ENCODE measurements around the gene EHMT2.
"Not testable (repeated sequence)": the region's sequence is repeated elsewhere in the genome, so short reads cannot be mapped to it uniquely, and the experiment has no call there.

EHMT2 gene

GRCh38 chr6:31887173-31888007, 10.1 kb downstream of the EHMT2 start:
- no peak for DNase-seq

DNA sequence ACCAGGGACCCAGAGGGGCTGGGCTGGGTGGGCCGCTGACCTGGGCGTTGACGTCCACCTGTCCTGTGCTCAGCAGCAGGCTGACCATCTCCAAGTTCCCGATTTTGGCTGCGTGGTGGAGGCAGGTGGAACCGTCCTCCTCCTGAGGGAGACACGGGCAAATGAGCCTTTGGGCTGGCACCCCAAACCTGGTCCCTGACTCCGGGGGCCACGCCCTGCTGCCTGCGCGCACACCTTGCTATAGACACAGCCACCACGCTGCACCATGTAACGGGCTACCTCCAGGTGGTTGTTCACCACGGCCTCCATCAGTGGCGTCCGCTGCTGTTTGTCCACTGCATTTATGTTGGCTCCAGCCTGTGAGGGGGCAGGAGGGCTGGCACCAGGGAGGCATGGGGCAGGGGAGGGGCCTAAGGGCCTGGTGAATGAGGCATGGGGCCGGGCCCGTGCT, 10.9 kb downstream of the EHMT2 start:
- no peak for DNase-seq

DNA sequence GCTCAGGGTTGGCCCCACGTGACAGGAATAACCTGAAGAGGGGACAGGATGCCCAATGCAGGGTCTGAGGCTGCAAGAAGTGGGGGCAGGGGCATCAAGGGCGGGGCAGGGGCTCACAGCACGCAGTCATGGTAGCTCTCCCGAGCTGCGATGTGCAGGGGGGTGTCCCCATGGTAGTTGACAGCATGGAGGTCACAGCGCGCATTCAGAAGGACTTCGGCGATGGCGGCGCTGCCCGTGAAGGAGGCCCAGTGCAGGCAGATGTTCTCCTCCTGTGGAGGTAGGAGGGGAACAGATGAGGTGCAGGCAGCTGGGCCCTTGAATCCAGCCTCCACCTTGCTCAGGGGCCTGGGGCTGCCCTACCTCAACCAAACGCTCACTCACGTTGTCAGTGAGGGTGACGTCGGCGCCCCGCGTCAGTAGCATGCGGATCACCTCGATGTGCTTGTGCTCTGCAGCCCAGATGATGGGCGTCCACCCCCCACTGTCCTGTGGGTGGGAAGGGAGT, 12.9 kb downstream of the EHMT2 start:
- no peak for DNase-seq

DNA sequence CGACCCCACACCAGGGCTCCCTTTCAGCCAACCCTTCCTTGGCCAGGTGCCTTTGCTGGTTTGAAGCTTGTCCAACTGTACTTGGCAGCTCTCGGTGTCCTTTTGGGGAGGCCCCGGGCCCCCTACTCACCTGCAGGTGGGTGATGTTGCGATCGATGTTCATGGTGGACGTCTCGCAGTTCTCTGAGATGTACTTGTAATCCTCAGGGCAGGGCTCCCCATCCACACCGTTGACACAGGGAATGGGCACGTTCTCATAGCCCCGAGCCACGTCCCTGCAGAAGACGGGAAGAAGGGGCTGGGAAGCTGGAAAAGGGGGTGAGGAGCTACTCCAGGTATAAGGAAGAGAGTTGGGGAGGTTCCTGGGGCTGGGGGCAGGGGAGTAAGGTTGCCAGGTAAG, 13.8 kb downstream of the EHMT2 start:
- DNase-seq: no peak

DNA sequence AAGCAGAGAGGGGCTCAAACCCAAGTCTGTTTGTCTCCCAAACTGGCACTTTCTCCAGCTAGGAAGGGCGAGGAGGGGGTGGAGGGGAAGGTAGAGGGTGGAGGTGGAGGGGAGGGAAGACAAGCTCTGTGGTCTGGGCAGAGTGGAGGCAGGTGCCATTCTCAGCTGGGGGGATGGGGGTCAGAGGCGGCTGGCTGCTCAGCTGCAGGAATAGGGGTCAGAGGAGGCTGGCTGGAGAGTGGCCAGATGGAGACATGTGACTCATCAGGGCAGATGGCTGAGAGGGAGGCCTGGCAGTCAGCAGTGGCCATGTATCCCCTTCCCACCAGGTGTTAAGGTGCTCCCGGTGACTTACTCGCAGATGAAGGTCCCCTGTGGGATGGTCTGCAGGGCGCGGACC, 15.2 kb downstream of the EHMT2 start:
- DNase-seq: no peak

DNA sequence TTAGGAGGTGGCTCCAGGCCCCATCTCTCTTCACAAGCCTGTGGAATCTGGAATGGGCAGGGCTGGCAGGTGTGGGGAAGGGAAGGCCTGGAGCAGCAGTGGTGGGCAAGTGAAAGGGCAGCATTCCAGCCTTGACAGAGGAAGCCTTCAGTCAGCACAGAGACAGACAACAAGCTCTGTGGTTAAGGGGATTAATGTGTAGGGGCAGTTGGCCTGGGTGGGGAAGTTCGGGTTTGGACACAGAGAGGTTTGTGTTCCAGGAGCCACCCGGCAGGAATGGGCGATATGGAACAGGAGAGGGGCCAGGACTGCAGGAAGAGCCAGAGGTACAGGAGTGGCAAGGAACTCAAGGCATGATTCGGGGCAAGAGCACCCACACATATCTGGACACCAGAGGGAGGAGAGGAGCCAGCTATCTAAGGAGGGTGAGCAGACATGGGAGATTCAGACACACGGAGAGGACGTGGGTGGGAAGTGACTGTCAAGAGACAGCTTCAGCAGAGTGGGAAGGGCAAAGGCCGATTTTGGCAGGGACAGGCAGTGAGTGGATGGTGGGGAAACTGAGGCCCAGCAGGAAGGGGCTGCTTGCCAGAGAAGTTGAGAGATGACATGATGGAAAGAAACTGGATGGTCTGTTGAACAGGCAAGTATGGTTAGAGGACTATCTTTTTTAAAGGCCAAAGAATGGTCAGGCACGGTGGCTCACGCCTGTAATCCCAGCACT, 16.2 kb downstream of the EHMT2 start:
- no peak for DNase-seq

- no peak for DNase-seq
Observed at GRCh38 chr6:31880616-31881015, 16.9 kb downstream of the EHMT2 start.

- DNase-seq: no peak
Observed at GRCh38 chr6:31879901-31880300, 17.6 kb downstream of the EHMT2 start.

GRCh38 chr6:31879143-31879542, 18.4 kb downstream of the EHMT2 start:
- DNase-seq: no peak

DNA sequence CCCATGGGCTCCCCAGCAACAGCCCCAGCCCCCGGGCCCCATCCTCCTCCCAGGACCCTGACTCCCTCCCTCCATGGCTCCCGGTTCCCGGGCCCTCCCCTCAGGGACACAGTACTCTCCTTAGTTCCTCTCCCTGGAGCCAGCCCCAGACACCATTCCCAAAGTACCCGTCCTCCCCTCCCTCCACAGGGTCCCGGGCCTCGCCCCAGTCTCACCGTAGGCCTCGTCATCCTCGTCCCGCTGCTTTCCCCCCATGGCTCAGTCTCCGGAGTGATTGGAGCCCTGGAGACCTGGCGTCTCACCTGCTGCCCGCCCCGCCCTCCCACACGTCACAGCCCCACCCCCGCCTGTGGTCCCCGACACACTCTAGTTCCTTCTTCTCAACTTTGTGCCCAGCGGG, 18.8 kb downstream of the EHMT2 start, which contains the start of gene SLC44A4:
Gene SLC44A4, minus strand, starts transcription at position 272 of the 400 bp plus-strand sequence. Its CDS starts 17 bp downstream, at position 255.
- no peak for DNase-seq

DNA sequence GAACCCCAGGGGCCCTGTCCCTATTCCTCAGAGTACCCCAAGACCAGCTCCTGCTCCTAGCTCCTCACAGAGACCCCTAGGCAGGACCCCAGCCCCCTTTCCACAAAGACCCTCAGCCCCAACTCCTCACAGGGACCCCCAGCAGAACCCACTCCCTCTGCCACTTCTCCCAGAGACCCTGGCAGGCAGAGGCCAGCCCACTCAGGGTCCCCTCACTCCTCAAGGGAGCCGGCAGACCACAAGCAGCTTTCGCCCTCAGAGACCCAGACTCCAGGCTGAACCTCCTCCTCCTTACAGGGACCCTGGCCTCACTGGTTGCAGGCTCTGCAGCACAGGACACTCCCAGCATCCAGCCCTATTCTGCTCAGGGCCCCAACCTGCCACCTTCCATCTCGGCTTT, 19.3 kb downstream of the EHMT2 start:
- no peak for DNase-seq

DNA sequence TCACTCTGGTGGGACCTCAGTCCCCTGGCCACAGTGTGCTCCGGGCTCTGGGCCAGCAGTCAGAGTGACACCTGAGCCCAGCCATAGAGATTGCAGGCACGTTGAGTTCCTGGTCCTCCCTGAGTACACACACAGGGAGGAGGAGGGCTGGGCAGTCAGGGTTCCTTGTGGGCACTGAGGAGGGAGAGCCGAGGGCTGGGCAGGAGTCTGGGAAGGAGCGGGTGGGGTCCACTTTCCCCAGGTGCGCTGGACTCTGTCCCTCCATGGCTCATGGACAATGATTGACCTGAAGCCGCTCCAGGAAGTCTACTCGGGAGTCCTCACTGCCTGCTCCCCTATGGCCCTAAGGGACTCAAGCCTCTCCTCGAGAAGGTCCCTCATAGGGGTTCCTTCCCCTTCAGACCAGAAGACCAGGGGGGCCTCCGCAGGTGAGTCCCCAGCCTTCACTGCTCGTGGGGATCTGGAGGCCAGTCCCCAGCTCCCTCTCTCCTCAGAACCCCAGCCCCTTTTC, 19.8 kb downstream of the EHMT2 start:
- no peak for DNase-seq

DNA sequence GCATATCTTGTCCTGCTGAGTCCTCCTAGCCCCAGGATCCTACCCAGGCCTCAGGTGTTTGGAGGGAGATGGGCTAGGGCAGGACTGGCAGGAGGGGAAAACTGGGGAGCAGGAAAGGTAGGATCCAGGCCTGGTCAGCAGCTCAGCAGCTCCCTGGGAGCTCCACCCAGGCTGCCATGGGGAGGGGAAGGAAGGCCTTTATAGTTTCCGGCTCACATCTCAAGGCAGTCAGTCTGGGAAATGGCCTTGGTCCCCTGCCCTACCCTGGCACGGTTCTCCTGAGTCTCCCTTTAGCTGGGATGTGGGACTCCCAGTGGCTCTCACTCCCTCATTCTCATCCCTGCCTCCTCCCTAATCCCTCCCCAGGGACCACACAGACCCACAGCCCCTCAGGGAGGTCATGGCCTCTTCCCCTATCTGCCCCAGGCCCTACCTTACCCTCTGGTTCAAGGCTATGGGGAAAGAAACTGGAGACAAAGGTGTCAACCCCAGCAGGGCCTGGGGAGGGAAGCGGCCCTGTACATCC, 20.3 kb downstream of the EHMT2 start:
- DNase-seq: no peak

DNA sequence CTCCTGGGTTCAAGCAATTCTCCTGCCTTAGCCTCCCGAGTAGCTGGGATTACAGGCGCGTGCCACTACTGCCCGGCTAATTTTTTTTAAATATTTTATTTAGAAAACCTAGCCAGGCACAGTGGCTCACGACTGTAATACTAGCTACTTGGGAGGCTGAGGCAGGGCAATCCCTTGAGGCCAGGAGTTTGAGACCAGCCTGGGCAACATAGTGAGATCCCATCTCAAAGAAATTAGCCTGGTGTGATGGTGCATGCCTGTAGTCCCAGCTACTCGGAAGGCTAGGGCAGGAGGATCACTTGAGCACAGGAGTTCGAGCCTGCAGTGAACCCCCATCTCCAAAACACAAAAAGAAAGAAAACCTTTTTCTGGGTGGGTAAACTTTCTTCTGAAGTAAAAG, 21.1 kb downstream of the EHMT2 start:
- no peak for DNase-seq

- DNase-seq: no peak
Observed at GRCh38 chr6:31875877-31876276, 21.6 kb downstream of the EHMT2 start.

DNA sequence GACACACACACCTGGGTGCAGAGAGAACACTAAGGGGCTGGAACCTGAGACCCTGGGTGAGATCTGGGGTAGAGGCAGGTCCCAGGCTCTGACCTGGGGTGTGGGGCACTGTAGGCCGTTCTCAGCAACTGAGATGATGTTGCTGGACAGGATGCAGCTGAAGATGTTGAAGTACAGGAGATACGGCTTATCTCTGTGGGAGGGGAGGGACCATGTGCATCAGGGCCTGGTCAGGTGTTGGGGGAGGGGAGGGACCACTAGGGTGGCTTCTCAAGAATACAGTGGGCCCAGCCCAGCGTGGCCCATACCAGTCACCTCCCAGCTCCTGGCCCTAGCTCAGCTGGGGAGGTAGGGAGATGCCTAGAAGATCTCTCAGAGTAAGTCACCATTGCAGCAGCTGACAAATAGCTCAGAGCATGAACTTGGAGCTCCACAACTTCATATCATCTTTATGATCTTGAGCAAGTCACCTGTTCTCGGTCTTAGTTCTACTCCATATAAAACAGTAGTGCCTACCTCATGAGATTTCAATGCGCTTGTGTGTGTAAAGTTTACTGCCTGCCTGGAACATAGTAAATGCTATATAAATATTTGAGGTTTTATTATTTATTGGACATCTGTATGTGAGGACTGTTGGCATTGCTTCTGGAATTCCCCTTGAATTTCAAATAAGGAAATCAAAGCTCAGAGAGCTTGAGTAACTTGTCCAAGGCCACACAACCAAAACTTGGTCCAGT, 22.5 kb downstream of the EHMT2 start:
- DNase-seq: no peak

GRCh38 chr6:31874084-31874670, 23.3 kb downstream of the EHMT2 start:
- DNase-seq: no peak

DNA sequence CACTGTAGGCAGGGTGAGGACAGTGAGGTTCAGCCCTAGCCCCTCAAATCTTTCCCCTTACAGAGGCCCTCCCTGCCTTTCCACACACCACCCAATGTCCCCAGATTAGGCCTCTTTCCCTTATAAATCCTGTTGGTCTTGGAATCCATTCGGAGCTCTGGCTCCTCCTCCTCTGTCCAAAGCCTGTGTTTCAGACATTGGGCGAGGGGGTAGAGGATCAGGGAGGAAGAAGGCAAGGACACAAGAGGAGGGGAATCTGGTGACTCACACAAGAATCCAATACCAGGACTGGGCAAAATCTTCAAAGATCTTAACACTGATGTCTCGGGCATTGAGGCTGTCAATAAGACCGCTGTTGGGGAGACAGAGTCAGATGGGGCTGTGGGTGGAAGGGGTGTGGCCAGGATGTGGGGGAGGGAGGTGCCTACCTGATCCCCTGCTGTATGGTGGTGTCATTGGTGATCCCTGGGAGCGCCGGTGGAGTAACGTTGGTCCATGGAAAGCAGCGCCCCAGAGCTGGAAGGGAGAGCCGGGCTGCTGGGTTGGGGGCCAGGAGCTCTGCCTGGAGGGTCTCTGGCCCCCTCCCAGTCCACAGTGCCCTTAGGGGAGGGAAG, 26.3 kb downstream of the EHMT2 start:
- DNase-seq: no peak

DNA sequence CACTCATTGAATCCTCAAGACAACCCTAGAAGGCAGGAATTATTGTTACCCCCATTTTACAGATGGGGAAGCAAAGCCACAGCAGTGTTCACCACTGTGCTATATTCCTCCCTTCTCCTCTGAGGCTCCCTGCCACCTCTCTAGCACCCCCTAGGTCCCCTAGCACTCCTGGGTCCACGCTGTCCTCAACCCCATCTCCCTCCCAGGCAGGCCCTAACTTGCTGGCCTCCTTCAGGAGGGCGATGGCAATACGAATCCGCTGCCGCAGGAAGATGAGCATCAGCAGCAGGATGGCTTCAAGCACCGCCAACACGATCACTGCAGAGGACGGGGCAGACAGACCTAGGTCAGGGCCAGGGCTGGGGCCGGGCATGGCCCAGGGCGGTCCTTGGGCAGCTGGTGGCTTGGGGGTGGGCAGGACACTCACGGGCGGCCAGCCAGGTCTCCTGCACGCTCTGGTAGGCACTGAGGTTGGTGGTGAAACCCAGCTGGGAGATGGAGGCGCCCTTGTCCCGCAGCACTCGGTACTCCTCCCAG, 27.0 kb downstream of the EHMT2 start:
- no peak for DNase-seq

- DNase-seq: no peak
Observed at GRCh38 chr6:31869343-31869742, 28.2 kb downstream of the EHMT2 start.

DNA sequence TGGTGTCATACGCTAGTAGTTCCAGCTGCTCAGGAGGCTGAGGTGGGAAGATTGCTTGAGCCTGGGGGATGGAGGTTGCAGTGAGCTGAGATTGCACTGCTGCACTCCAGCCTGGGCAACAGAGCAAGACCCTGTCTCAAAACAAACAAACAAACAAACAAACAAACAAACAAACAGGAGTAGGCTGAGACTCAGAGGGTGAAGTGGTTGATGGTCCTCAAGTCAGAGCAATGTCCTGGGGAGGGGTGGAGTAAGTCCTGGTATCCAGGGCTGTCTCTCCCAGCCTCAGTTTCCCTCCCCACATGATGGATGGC, 28.9 kb downstream of the EHMT2 start:
- DNase-seq: not testable (repeated sequence)

All from NCI-H1105 treated with DMSO at 0.1 percent for 48 hours (cell line).